Choroid plexus epithelial cell (primary cell): ENCODE results near the gene MEAK7.
A peak's percentile ranks its signal among the peaks of the same experiment; 100 is the strongest.

ENCODE experiments used
- DNase-seq: peaks from one replicate; pipeline ENCODE4 v3.0.0-alpha.2; 2010; ENCODE audit warnings: low read depth
- H3K4me3 ChIP-seq: 2 replicates; pipeline ENCODE4 v1.5.1; 2011; ENCODE audit warnings: low read depth, mild to moderate bottlenecking, control low read depth, low read length, moderate library complexity
- CTCF ChIP-seq: conservative IDR thresholded peaks from 2 replicates; pipeline ENCODE4 v1.5.1; 2011; ENCODE audit warnings: low read depth, mild to moderate bottlenecking, control low read depth, inconsistent platforms, low read length, moderate library complexity

MEAK7 gene

GRCh38 chr16:84504420-84505248 is at the start of gene MEAK7:
TSS of gene MEAK7 (minus strand) at chr16:84504659. CDS start at chr16:84498086, 6,573 bp downstream.
- TF ChIP-seq CTCF, result no peak
- H3K4me3 ChIP-seq, result peak within 1 kb of the TSS; percentile 100
- peak; percentile 99 for DNase-seq

GRCh38 chr16:84553873-84554399 is 49.5 kb upstream of the MEAK7 start:
- DNase-seq, result no peak
- no peak overlapping the region for H3K4me3 ChIP-seq
- TF ChIP-seq CTCF, result no peak

- no peak overlapping the region for H3K4me3 ChIP-seq
- DNase-seq, result no peak
- no peak for TF ChIP-seq CTCF
Measured at GRCh38 chr16:84552135-84552534, 47.7 kb upstream of the MEAK7 start.

- no peak for TF ChIP-seq CTCF
- H3K4me3 ChIP-seq, result no peak overlapping the region
- DNase-seq, result no peak
Measured at GRCh38 chr16:84550096-84550495, 45.6 kb upstream of the MEAK7 start.

GRCh38 chr16:84548971-84549844 is 44.7 kb upstream of the MEAK7 start:
- TF ChIP-seq CTCF, result no peak
- no peak for DNase-seq
- H3K4me3 ChIP-seq, result no peak overlapping the region

- TF ChIP-seq CTCF, result no peak
- H3K4me3 ChIP-seq, result no peak overlapping the region
- DNase-seq, result no peak
Measured at GRCh38 chr16:84548508-84548907, 44.0 kb upstream of the MEAK7 start.
